ENCODE results near the gene OR6S1. TPM values are rescaled to one million over a fixed set of nuclear protein-coding genes. Genes with fewer than 3 reads are reported as not detected.

Gene OR6S1
- total and polyA plus RNA-seq, 10 of the 15 experiments (the other 5 are each of a cell fraction or from before 2014, with no cell fraction given) = 0.22 to 0.67 (median 0.43) TPM; not detected in 4

- TF ChIP-seq CREM (IDR thresholded peaks at IDR 0.05; ENCODE audit: low read depth) = 0 out of 2 replicates have a peak, but pooled peaks have one; percentile 5
- TF ChIP-seq CREB1 (IDR thresholded peaks at IDR 0.05; ENCODE audit: low read depth) = no peak
- peak; percentile 35 for TF ChIP-seq E2F8 (IDR thresholded peaks at IDR 0.05; ENCODE audit: low read depth, partially characterized antibody)
- TF ChIP-seq ZNF217 (IDR thresholded peaks at IDR 0.05) = no peak
- TF ChIP-seq BMI1 (IDR thresholded peaks at IDR 0.05; ENCODE audit: borderline replicate concordance) = no peak
- TF ChIP-seq GABPA (IDR thresholded peaks at IDR 0.05; ENCODE audit: low read depth) = peak; percentile 54; the same call in 1 of the 2 replicates
- peak; percentile 65 for TF ChIP-seq RUNX3 (IDR thresholded peaks at IDR 0.05; ENCODE audit: low read length)
- peak; percentile 95 for TF ChIP-seq ZSCAN29 (IDR thresholded peaks at IDR 0.05)
- TF ChIP-seq EP300 (IDR thresholded peaks at IDR 0.05; ENCODE audit: borderline replicate concordance in 1 of 2, control insufficient read depth in 1 of 2, low read depth in 2 of 2, low read length in 2 of 2) = peak in 1 of 2 experiments; percentile 44; a peak in 1 of 4 replicates
- 0 out of 2 replicates have a peak, but pooled peaks have one; percentile 44 for TF ChIP-seq PML (IDR thresholded peaks at IDR 0.05; ENCODE audit: low read length)
- TF ChIP-seq RELA (IDR thresholded peaks at IDR 0.05; ENCODE audit: borderline replicate concordance, partially characterized antibody) = peak; percentile 56
- TF ChIP-seq MAX (IDR thresholded peaks at IDR 0.05; ENCODE audit: low read depth, low read length) = no peak
- TF ChIP-seq ATF3 (IDR thresholded peaks at IDR 0.05; ENCODE audit: borderline replicate concordance, extremely low read depth, low read depth, low read length) = no peak
- peak; percentile 10 to 31; a peak in 2 of 4 replicates for TF ChIP-seq IKZF2 (IDR thresholded peaks at IDR 0.05)
- TF ChIP-seq KLF5 (IDR thresholded peaks at IDR 0.05; ENCODE audit: partially characterized antibody) = peak; percentile 92
- peak; percentile 92 for TF ChIP-seq SREBF2 (IDR thresholded peaks at IDR 0.05; ENCODE audit: low read length)
Measured at GRCh38 chr14:20632831-20633691, 8.4 kb downstream of the OR6S1 start (continued).

All from GM12878 (cell line).